Stomach (tissue), 9 donors: Measurements from ENCODE around the gene UBE2R2. TPM values are rescaled to one million over a fixed set of nuclear protein-coding genes. Genes with fewer than 3 reads are reported as not detected.
"Not testable (repeated sequence)": the region's sequence is repeated elsewhere in the genome, so short reads cannot be mapped to it uniquely, and the experiment has no call there.

Source experiments
- DNase-seq, 2 donors: peaks; one replicate each; pipeline versions ENCODE4 v3.0.0 to v3.0.0-alpha.2; 2013 to 2019
- H3K27ac ChIP-seq, 5 donors: fragments of 200-600 bp in 4 of 5; sonication (generic) in 4 of 5; one replicate each; pipeline ENCODE4 v1.5.1; 2013 to 2019; ENCODE audit warnings: mild to moderate bottlenecking in 1 of 5, moderate library complexity in 1 of 5
- H3K27me3 ChIP-seq, 3 donors: fragments of 200-600 bp; sonication (generic); one replicate each; pipeline ENCODE4 v1.5.1; 2017 to 2019; ENCODE audit warnings: mixed run types in 1 of 3
- H3K36me3 ChIP-seq, 4 donors: fragments of 200-600 bp; sonication (generic); 1 replicate in 3 of 4; 2 replicates in 1 of 4; pipeline ENCODE4 v1.5.1; 2016 to 2019
- H3K4me1 ChIP-seq, 4 donors: fragments of 200-600 bp; sonication (generic); one replicate each; pipeline ENCODE4 v1.5.1; 2016 to 2019
- H3K4me3 ChIP-seq, 4 donors: fragments of 200-600 bp; sonication (generic) in 3 of 4; one replicate each; pipeline ENCODE4 v1.5.1; 2016 to 2019; ENCODE audit warnings: mild to moderate bottlenecking in 1 of 4
- H3K9me3 ChIP-seq, 4 donors: fragments of 200-600 bp; sonication (generic); one replicate each; pipeline ENCODE4 v1.5.1; 2016 to 2019
- EP300 ChIP-seq: sonication (generic); formaldehyde crosslinking; IDR thresholded peaks from one replicate; pipeline ENCODE4 v1.6.1; 2017; ENCODE audit warnings: antibody characterized with exemption
- POLR2A ChIP-seq, 4 donors: fragments of 450-650 bp; IDR thresholded peaks; one replicate each; pipeline ENCODE4 v1.6.1; 2016; ENCODE audit warnings: antibody characterized with exemption in 4 of 4, control low read depth in 2 of 4, mild to moderate bottlenecking in 1 of 4, moderate library complexity in 1 of 4
- POLR2AphosphoS5 ChIP-seq, 3 donors: sonication (generic); formaldehyde crosslinking; IDR thresholded peaks; one replicate each; pipeline ENCODE4 v1.6.1; 2016; ENCODE audit warnings: antibody characterized with exemption in 3 of 3
- WGBS, 5 donors: extraction: QIAGEN DNeasy Blood & Tissue Kit in 3 of 5; methylation state at CpG; one replicate each; pipeline versions ENCODE4 v1.1.5 to v1.1.7; 2013 to 2018; 5-methylcytosine and 5-hydroxymethylcytosine counted together
- intact Hi-C: fragments of 100-400 bp; cut with DNase I; formaldehyde crosslinking; loops from one replicate; pipeline ENCODE4 v1.15.1; 2023; ENCODE audit warnings: low total_unique reads
- polyA plus RNA-seq, 3 donors: library from polyadenylated mRNA; stranded (reverse); fragments of 200-250 nt; gene quantifications; one replicate each; pipeline ENCODE4 v1.2.3, GENCODE V29; 2013
- total RNA-seq, 5 donors: library from RNA; depleted of rRNA; stranded (reverse); fragments of >200 nt; gene quantifications; one replicate each; pipeline versions ENCODE4 v1.1.0 to v1.2.3, GENCODE V29; 2014 to 2016
- TF ChIP-seq, protein P1 (sequence below), 7 experiments: fragments of 450-650 bp in 4 of 7; fragments of 200-600 bp in 3 of 7; sonication (generic) in 3 of 7; IDR thresholded peaks; one replicate each; pipeline ENCODE4 v1.5.1; 2016 to 2019; ENCODE audit warnings: antibody characterized with exemption in 7 of 7, control low read depth in 2 of 7, mild to moderate bottlenecking in 1 of 7
- donor health status: healthy with polysubstance abuse.
- donor health status: Bipolar disorder and iron deficiency.
- donor health status: healthy.

Gene UBE2R2
- total and polyA plus RNA-seq, 8 donors: 6.4 to 117 (median 23.9) TPM

DNA sequence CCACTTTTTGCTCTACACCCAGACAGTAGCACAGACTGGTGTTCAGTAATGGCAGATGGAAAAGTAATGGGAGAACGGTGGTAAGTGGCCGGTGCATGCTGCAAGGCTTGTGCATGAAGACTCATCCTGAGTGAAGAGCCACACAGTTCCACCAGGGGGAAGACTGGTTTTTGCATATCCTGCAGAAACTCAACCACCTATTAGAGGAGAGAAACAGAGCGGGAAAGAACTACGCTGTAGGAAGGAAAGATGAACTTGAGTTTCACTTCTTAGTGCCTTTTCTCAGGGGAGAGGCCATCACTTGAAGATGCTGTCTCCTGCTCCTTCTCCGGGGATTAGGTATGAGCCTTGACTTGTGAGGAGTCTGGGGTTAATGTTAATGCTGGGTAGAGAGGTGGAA, 31.0 kb upstream of the UBE2R2 start:
- TF ChIP-seq, protein P1, sequence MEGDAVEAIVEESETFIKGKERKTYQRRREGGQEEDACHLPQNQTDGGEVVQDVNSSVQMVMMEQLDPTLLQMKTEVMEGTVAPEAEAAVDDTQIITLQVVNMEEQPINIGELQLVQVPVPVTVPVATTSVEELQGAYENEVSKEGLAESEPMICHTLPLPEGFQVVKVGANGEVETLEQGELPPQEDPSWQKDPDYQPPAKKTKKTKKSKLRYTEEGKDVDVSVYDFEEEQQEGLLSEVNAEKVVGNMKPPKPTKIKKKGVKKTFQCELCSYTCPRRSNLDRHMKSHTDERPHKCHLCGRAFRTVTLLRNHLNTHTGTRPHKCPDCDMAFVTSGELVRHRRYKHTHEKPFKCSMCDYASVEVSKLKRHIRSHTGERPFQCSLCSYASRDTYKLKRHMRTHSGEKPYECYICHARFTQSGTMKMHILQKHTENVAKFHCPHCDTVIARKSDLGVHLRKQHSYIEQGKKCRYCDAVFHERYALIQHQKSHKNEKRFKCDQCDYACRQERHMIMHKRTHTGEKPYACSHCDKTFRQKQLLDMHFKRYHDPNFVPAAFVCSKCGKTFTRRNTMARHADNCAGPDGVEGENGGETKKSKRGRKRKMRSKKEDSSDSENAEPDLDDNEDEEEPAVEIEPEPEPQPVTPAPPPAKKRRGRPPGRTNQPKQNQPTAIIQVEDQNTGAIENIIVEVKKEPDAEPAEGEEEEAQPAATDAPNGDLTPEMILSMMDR (IDR thresholded peaks at IDR 0.05): no peak
- TF ChIP-seq POLR2AphosphoS5 (IDR thresholded peaks at IDR 0.05) (no peak), EP300 (no peak), POLR2A (IDR thresholded peaks at IDR 0.05) (no peak)
- 73 to 87% (median 77%) methylated on average over 5 of the region's 5 CpGs for WGBS, 5 donors
- no peak overlapping the region for H3K4me3 ChIP-seq
- H3K4me1 ChIP-seq: peaks cover 0 to 9% (median 2%) of the 10 kb centered on the region in 4 donors
- no peaks in the 10 kb centered on the region for H3K27me3 ChIP-seq
- H3K27ac ChIP-seq: no peak overlapping the region
- H3K9me3 ChIP-seq: no peaks in the 10 kb centered on the region
- no peak for DNase-seq
- H3K36me3 ChIP-seq: no peaks in the 10 kb centered on the region
- intact Hi-C loops: no loop called here

DNA sequence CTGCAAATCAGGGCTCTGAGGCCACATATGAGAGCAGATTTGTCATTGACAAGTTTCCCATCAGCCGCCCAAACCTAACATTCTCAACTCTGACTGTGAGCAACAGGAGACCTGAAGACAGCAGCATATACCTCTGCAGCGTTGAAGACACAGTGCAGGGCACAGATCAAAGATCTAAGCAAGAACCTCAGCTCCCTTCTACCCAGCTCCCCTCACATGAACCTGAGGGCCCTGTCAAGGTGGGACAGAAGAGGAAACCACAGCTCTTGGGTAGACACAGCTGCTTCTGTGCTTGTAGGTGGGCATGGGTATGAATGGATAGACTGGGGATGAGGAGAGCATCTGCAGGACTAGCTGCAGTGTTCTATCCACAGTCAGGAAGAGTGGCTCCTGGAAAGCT, 30.3 kb upstream of the UBE2R2 start:
- Histone ChIP-seq H3K4me3 (no peak overlapping the region), H3K9me3 (no peaks in the 10 kb centered on the region), H3K4me1 (peaks cover 0 to 16% (median 2%) of the 10 kb centered on the region in 4 donors), H3K27ac (no peak overlapping the region), H3K36me3 (no peaks in the 10 kb centered on the region), H3K27me3 (no peaks in the 10 kb centered on the region)
- intact Hi-C loops: no loop called here
- DNase-seq: no peak
- WGBS, 5 donors: 81 to 96% (median 88%) methylated on average over 2 of the region's 2 CpGs
- TF ChIP-seq, protein P1 (IDR thresholded peaks at IDR 0.05): no peak
- TF ChIP-seq POLR2A (IDR thresholded peaks at IDR 0.05): no peak

DNA sequence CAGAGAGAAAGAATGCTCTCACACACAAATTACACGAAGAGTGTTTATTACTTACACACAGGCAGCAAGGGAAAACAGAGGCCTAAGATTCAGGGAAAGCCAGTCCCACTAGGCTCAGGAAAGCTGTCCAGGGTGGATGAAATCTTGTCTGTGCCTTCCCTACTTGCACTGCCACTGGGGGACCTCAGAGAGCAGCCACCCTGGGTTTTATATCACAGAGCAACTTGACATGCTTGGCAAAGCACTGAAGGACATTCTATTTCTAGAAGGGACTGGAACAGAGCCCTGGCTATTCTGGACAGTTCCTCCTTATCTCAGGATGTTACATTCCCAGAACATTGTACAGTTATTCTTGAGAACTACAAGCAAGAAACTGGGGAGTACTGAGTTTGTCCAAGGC, 29.1 kb upstream of the UBE2R2 start:
- intact Hi-C loops: no loop called here
- no peak overlapping the region for H3K4me3 ChIP-seq
- WGBS, 5 donors: 24 to 85% (median 56%) methylated on average over 1 of the region's 1 CpG
- peaks cover 0 to 7% (median 2%) of the 10 kb centered on the region in 4 donors for H3K4me1 ChIP-seq
- no peak overlapping the region for H3K27ac ChIP-seq
- no peaks in the 10 kb centered on the region for H3K36me3 ChIP-seq
- no peaks in the 10 kb centered on the region for H3K27me3 ChIP-seq
- H3K9me3 ChIP-seq: no peaks in the 10 kb centered on the region
- TF ChIP-seq, protein P1 (IDR thresholded peaks at IDR 0.05): no peak
- TF ChIP-seq EP300: no peak
- no peak for TF ChIP-seq POLR2AphosphoS5 (IDR thresholded peaks at IDR 0.05)
- no peak for TF ChIP-seq POLR2A (IDR thresholded peaks at IDR 0.05)
- DNase-seq: no peak

DNA sequence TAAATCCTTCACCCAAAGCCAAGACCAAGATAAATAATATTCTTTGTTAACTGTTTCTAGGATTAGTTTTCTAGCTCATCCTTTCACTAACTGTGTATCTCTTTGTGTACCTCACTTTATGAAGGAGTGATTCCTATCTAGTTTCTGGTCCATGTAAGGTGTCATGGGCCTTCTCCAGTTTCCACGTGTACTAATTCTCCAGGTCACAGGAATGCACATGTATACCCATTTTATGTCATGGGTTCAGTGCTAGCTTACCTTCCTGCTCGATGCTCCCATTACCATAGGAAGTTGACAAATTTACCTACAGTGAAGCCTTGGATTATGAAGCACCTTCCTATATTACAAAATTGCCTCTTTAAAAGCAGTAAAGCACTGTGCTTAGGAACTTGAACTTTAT, 27.5 kb upstream of the UBE2R2 start:
- H3K4me1 ChIP-seq, DNase-seq, H3K27ac ChIP-seq, H3K9me3 ChIP-seq, H3K4me3 ChIP-seq, H3K36me3 ChIP-seq, H3K27me3 ChIP-seq, intact Hi-C loops: not testable (repeated sequence)
- WGBS, 5 donors: 80 to 94% (median 84%) methylated on average over 2 of the region's 2 CpGs

DNA sequence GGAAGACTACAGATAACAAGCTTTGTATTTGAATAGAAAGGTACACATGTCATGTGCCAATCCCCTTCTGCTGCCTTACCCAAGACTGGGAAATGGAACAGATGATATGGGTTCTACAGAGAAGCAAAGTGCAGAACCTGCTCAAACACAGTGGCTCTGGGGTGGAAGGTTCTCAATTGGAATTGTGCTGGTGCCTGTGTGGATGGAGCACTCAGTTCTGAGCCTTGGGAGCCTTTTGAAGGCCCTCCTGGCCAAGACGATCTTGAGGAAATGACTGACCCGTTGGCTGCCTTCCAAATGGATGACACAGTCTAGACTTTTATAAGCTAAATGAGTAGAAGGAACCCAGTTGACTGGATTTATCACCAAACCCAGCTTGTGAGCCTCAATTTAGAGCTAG, 25.8 kb upstream of the UBE2R2 start:
- intact Hi-C loops: no loop called here
- no peaks in the 10 kb centered on the region for H3K9me3 ChIP-seq
- DNase-seq: no peak
- no peak for TF ChIP-seq POLR2A (IDR thresholded peaks at IDR 0.05)
- TF ChIP-seq, protein P1 (IDR thresholded peaks at IDR 0.05): no peak
- TF ChIP-seq EP300: no peak
- TF ChIP-seq POLR2AphosphoS5 (IDR thresholded peaks at IDR 0.05): no peak
- H3K4me3 ChIP-seq: no peak overlapping the region
- 29 to 36% (median 32%) methylated on average over 2 of the region's 2 CpGs for WGBS, 5 donors
- no peaks in the 10 kb centered on the region for H3K36me3 ChIP-seq
- H3K27me3 ChIP-seq: peaks cover 0 to 4% (median 0%) of the 10 kb centered on the region in 3 donors
- H3K4me1 ChIP-seq: peaks cover 0 to 7% (median 2%) of the 10 kb centered on the region in 4 donors
- no peak overlapping the region for H3K27ac ChIP-seq

DNA sequence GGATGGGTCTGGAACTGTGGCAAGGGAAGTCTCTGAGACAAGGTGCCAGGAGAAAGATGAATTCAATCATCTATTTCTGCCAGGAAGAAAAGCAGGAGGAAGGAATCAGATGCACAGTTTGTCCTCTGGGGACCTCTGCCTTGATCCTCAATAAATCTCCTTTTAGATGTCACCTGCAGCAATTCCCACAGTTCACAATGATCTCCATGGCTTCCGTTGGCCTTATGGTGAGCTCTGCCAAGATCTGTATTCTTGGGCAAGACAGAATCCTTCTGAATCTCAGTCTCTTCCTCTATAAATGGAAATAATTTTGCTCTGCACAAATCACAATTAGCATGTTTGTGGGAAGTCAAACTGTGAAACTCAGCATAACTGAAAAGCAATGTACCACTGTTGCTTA, 23.5 kb upstream of the UBE2R2 start:
- H3K27me3 ChIP-seq, H3K27ac ChIP-seq, H3K4me1 ChIP-seq, H3K4me3 ChIP-seq, intact Hi-C loops, H3K36me3 ChIP-seq, H3K9me3 ChIP-seq, DNase-seq: not testable (repeated sequence)
- WGBS, 5 donors: 78 to 96% (median 92%) methylated on average over 1 of the region's 1 CpG
